Activated CD8-positive, alpha-beta memory T cell treated with anti-CD3 and anti-CD28 coated beads, Interleukin-2, amount 10 ng/mL, durations not matched to agents 7 days and 5 days (primary cell): Measurements from ENCODE around the gene GLYATL1. TPM values are rescaled to one million over a fixed set of nuclear protein-coding genes. Genes with fewer than 3 reads are reported as not detected.

Experiments used
- ATAC-seq: fragments of 150-1000 bp; cut with Tn5 transposase; one replicate; pipeline ENCODE4 v1.10.0; 2021; ENCODE audit warnings: moderate library complexity
- CTCF ChIA-PET: fragments of 350-600 bp; sonication (Branson Sonifier 250); formaldehyde crosslinking; loops from one replicate; lab custom pipeline; 2021; ENCODE audit warnings: antibody characterized with exemption; lab: Charles Lee
- DNase-seq: peaks from one replicate; pipeline ENCODE4 v3.0.0-alpha.2; 2020
- H3K27ac Mint-ChIP-seq: one replicate; pipeline ENCODE4 v1.8.0; 2021; ENCODE audit warnings: mild to moderate bottlenecking, mixed read lengths
- H3K27me3 Mint-ChIP-seq: one replicate; pipeline ENCODE4 v1.8.0; 2021; ENCODE audit warnings: mixed read lengths
- H3K36me3 Mint-ChIP-seq: one replicate; pipeline ENCODE4 v1.8.0; 2021; ENCODE audit warnings: mild to moderate bottlenecking, mixed read lengths
- H3K4me1 Mint-ChIP-seq: one replicate; pipeline ENCODE4 v1.8.0; 2021; ENCODE audit warnings: mixed read lengths
- H3K4me3 Mint-ChIP-seq: one replicate; pipeline ENCODE4 v1.8.0; 2021; ENCODE audit warnings: mild to moderate bottlenecking, moderate library complexity, mixed read lengths
- H3K9me3 Mint-ChIP-seq: one replicate; pipeline ENCODE4 v1.8.0; 2022; ENCODE audit warnings: low read depth, mixed read lengths
- total RNA-seq, 2 experiments: library from RNA; stranded (reverse); gene quantifications; one replicate each; pipeline ENCODE4 v1.2.3, GENCODE V29; 2021

The GLYATL1 gene
- total RNA-seq, 2 experiments from 2014 or later: not detected

DNA sequence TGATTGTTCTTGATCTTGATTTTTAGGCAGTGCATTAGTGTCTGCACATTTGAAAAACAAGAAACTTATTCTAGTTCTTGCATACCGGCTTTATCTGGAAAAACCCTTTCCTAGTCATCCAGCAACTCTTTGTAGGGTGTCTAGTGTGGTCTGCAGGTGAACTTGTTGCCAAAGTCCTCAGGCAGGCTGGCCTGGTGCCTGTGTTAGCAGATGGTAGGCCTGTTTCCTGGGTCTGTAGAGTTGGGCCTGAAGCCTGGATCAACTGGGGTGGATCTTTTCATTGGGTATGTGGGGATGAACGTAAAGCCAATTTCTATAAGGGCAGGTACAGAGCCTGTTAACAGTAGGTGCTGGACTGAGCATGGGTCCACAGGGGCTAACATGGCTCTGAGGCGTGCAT lies 5.6 kb upstream of the GLYATL1 start:
- CTCF ChIA-PET: no interaction called here
- H3K27me3 Mint-ChIP-seq: peaks cover 12% of the 10 kb centered on the region
- no peak overlapping the region for H3K4me3 Mint-ChIP-seq
- no peak for DNase-seq
- no peaks in the 10 kb centered on the region for H3K4me1 Mint-ChIP-seq
- no peak for ATAC-seq
- H3K36me3 Mint-ChIP-seq: no peaks in the 10 kb centered on the region
- H3K9me3 Mint-ChIP-seq: no peaks in the 10 kb centered on the region
- H3K27ac Mint-ChIP-seq: no peak overlapping the region

DNA sequence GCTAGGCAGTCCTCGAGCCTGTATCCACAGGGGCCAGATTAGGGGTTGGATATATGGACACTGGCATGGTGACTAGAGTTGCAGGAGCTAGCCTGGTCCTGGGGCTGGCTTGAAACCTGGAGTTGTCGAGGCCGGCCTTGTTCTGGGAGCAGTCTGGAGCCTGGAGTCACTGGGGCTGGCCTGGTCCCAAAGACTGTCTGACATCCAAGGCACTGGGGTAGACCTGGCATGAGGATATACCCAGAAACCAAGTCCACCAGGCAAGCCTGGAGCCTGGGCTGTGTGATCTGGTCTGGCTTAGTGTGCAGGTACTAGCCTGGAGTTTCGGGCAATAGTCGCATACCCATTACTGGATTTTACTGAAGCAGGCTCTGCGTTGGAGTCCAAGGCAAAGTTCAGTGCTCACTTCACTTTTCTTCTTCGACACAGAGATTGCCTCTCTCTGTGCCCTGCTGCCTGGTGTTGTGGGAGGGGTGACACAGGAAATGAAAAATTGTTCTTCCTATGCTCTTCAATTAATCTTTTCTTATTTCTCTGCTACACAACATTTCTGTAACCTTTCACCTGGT lies 4.3 kb upstream of the GLYATL1 start:
- Mint-ChIP-seq H3K27me3 (peaks cover 6% of the 10 kb centered on the region), H3K36me3 (no peaks in the 10 kb centered on the region), H3K4me1 (no peaks in the 10 kb centered on the region), H3K27ac (no peak overlapping the region), H3K4me3 (no peak overlapping the region), H3K9me3 (no peaks in the 10 kb centered on the region)
- DNase-seq (no peak), ATAC-seq (no peak)
- CTCF ChIA-PET: no interaction called here

DNA sequence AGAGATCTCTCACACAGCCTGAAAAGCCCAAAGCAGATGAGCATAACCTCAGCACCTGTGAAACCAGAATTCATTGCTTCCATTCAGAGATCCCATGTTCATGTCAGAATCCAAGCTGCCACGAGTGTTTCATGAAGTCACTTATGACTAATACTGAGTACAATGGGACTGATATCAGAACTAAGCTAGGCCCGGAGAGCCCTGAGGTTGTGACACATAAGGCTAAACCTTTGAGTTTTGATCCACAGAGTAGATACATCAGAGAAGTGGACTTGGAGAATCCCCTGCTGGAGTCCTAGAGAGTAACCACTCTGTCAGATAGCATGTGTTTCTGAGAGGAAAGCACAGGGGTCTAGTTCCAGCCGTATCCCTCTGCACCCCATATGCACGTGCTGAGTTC lies 890 bp upstream of the GLYATL1 start:
- H3K27me3 Mint-ChIP-seq: peaks cover 11% of the 10 kb centered on the region

DNA sequence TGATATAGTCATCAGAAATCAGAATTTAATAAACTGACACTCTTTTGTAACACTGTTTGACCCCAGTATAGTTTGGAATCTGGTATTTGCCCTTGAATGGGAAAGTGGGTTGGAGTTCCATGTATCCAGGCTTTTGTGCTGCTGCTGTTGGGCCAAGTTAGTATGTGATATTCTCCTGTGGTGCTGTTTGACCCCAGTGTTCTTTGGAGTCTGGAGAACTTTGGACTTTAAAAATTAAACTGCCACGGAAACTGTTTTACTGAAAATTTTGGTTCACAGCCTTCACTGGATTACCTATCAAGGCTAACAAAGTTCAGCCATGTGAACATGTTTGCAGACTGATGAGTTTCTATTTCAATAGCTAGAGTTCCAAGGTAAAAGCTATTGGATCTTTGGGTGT lies 740 bp downstream of the GLYATL1 start:
- no peaks in the 10 kb centered on the region for H3K4me1 Mint-ChIP-seq
- H3K36me3 Mint-ChIP-seq: no peaks in the 10 kb centered on the region
- H3K27me3 Mint-ChIP-seq: peaks cover 11% of the 10 kb centered on the region
- CTCF ChIA-PET: no interaction called here
- no peaks in the 10 kb centered on the region for H3K9me3 Mint-ChIP-seq
- DNase-seq: no peak
- no peak overlapping the region for H3K4me3 Mint-ChIP-seq
- no peak overlapping the region for H3K27ac Mint-ChIP-seq
- no peak for ATAC-seq

More for the DNA sequence above, 890 bp upstream of the GLYATL1 start:
- ATAC-seq (no peak), DNase-seq (no peak)
- CTCF ChIA-PET: interaction anchor here (0.9 kb wide), 1 partner anchor 120 kb away, joined by 3 read pairs; no protein-coding TSS in a partner anchor
- H3K4me1 Mint-ChIP-seq: no peaks in the 10 kb centered on the region
- H3K4me3 Mint-ChIP-seq: no peak overlapping the region
- H3K27ac Mint-ChIP-seq: no peak overlapping the region
- no peaks in the 10 kb centered on the region for H3K36me3 Mint-ChIP-seq
- H3K9me3 Mint-ChIP-seq: no peaks in the 10 kb centered on the region

DNA sequence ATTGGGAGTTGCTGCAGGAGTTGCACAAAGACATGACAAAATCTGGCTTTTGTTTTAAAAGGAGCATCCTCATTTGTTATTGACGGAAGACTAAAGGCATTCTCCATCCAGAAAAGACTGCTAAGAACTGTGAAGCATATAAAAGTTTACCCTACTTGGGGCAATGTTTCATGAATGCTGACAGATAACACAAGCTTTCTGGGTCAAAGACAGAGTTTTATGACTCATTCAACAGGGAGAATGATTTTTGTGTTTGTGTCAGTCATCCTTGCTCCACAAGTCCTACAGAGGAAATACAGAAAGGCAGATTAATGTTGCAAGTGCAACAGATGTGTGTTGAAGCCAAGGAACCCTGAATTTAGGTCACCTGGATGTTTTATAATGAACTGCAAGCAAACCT lies 2.5 kb downstream of the GLYATL1 start:
- Mint-ChIP-seq H3K9me3 (no peaks in the 10 kb centered on the region), H3K27me3 (peaks cover 11% of the 10 kb centered on the region), H3K27ac (no peak overlapping the region), H3K4me1 (no peaks in the 10 kb centered on the region), H3K4me3 (no peak overlapping the region), H3K36me3 (no peaks in the 10 kb centered on the region)
- CTCF ChIA-PET: no interaction called here
- DNase-seq (no peak), ATAC-seq (no peak)

DNA sequence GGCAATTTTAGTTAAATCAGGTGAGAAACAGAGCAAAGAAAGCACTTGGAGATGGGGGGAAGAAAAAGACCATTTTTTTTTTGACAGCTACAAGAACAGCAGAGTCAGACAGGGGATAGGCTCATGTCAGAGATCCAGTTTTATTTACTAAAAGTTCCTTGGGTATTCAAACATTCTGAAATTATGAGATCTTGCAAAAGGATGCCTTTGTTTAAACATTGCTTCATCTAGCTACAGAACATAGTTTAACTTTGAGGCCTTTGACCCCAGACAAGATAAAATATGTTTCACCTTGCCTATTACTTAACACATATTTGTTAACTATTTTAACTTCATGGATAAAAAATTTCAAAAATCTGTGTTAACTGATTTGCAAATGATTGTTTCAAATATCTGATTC lies 6.4 kb downstream of the GLYATL1 start:
- Mint-ChIP-seq H3K27ac (no peak overlapping the region), H3K4me1 (no peaks in the 10 kb centered on the region), H3K4me3 (no peak overlapping the region), H3K27me3 (peaks cover 7% of the 10 kb centered on the region), H3K9me3 (no peaks in the 10 kb centered on the region), H3K36me3 (no peaks in the 10 kb centered on the region)
- DNase-seq: no peak
- CTCF ChIA-PET: no interaction called here
- ATAC-seq: no peak

DNA sequence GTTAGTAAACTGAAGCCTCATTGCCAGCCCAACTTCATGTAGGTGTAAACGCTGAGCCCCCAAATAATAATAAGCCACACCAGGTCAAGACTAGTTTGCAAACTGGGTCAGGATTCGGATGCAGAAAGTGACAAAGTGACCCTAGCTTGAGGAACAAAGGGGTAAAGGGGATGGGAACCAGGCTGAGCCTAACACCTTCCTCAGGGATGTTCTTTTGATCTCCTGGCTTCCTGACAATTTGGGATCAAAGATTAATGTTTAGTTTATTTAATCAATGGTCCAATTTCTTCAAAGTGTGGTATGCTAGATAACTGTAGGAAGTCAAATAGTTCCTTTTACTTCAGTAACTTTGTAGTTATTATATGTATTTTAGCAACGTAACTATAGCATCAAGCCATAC lies 9.9 kb downstream of the GLYATL1 start:
- H3K27me3 Mint-ChIP-seq: peaks cover 8% of the 10 kb centered on the region
- no peak overlapping the region for H3K4me3 Mint-ChIP-seq

DNA sequence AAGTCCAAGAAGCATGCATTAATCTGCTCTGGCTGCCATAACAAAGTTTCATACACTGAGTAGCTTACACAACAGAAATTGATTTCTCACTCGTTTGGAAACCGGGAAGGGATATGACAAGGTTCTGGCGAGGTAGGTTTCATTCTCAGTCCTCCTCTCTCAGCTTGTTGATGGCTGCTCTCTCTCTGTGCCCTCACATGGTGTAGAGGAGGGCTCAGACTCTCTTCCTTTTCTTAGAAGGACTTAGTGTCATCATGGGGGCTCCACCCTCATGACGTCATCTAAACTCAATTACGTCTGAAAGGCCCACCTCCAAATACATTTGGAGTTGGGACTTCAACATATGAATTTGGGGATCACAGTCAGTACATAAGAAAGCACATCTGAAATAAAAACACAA lies 18.6 kb downstream of the GLYATL1 start:
- no peak overlapping the region for H3K27ac Mint-ChIP-seq
- no peak overlapping the region for H3K4me3 Mint-ChIP-seq
- H3K27me3 Mint-ChIP-seq: peaks cover 14% of the 10 kb centered on the region
- peaks cover 2% of the 10 kb centered on the region for H3K4me1 Mint-ChIP-seq
- H3K9me3 Mint-ChIP-seq: no peaks in the 10 kb centered on the region
- no peak for ATAC-seq
- CTCF ChIA-PET: interaction anchor here (1.0 to 1.8 kb wide), 6 partner anchors 100 to 201 kb away, joined by 3 to 7 read pairs (median 3); no protein-coding TSS in a partner anchor
- no peak for DNase-seq
- H3K36me3 Mint-ChIP-seq: no peaks in the 10 kb centered on the region

More for the DNA sequence above, 9.9 kb downstream of the GLYATL1 start:
- no peak overlapping the region for H3K27ac Mint-ChIP-seq
- H3K36me3 Mint-ChIP-seq: no peaks in the 10 kb centered on the region
- ATAC-seq: no peak
- CTCF ChIA-PET: no interaction called here
- H3K9me3 Mint-ChIP-seq: no peaks in the 10 kb centered on the region
- no peaks in the 10 kb centered on the region for H3K4me1 Mint-ChIP-seq
- no peak for DNase-seq

DNA sequence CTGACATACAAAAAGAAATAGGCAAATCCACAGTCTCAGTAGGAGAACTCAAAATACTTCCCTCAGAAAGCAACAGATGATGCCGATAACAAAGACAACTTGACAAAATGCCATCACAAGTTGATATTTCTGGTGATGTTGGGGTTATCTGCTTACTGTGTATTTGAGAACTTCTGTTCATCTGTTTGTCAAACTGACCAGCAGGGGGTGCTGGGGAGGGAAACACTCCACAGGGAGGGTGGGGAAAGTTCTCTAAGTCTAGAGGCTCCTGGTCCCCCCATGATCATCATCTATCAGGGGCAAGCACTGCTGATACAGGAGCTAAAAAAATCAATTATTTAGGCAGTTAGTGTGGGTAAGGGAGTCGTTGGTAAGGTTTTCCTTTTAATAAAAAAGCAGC lies 19.2 kb downstream of the GLYATL1 start:
- Mint-ChIP-seq H3K9me3 (no peaks in the 10 kb centered on the region), H3K4me1 (peaks cover 2% of the 10 kb centered on the region), H3K4me3 (no peak overlapping the region), H3K36me3 (no peaks in the 10 kb centered on the region), H3K27ac (no peak overlapping the region), H3K27me3 (peaks cover 11% of the 10 kb centered on the region)
- ATAC-seq (no peak), DNase-seq (peak; percentile 46)
- CTCF ChIA-PET: interaction anchor here (0.7 to 1.8 kb wide), 7 partner anchors 69 to 200 kb away, joined by 3 to 7 read pairs (median 3); no protein-coding TSS in a partner anchor

DNA sequence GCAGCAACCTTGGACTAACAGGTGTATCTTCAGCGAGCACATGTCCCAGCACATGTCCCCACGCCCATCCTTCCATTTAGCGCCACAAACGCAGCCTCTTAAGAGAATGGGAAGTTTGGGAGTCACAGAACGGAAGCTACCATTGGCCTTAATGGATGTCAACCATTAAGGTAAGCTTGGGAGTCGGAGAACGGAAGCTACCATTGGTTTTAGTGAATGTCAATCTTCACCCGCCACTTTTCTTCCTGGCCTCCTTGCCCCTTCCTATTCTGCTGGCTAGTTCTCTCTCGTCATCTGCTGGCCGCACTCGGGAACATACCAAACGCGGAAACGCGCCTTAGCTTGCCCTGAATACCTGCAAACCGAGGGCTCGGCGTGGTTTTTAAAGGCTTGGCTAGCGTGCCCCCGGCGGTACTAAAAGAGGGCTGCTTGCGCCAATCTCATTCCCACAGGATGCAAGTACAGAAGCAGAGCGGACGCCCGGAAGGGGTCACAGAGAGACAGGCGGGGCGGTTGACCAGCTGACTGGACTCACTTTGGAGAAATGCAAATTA lies 24.3 kb downstream of the GLYATL1 start:
- CTCF ChIA-PET: no interaction called here
- no peak for ATAC-seq
- H3K9me3 Mint-ChIP-seq: no peaks in the 10 kb centered on the region

DNA sequence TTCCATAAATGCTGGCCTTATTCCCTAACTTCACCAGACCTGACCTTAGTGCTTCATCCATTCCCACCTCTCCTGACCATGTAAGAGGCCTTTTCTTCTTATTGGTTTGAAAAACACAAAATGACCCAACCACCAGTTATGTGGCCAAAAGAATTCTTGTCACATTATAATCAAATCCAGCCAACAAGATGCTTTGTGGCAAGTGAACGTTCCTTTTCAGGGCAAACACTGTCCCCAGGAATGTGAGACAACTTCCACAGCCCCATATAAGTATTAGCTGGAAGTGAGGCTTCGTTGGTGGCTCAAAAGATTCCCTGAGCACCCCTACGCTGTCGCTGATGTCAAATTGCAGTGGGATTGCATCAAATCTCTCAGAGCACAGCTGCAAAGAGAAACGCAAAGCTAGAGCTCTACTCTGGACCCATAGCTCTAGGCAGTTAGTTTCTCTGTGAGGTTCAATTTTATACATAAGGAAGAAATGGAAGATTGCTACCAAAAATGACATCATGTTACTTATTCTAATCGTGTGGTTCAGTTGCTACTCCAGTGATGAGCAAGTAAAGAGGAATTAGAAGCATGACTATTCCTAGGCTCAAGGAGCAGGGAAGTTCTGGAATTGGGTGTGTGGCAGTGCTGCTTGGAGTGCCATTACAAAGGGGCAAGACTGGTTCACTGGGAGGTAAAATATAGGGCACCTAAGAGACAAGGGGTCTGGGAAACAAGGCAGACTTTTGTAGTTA lies 26.1 kb downstream of the GLYATL1 start:
- ATAC-seq (no peak), DNase-seq (no peak)
- H3K9me3 Mint-ChIP-seq: no peaks in the 10 kb centered on the region
- H3K4me1 Mint-ChIP-seq: no peaks in the 10 kb centered on the region
- H3K36me3 Mint-ChIP-seq: no peaks in the 10 kb centered on the region
- no peak overlapping the region for H3K27ac Mint-ChIP-seq
- no peaks in the 10 kb centered on the region for H3K27me3 Mint-ChIP-seq
- CTCF ChIA-PET: no interaction called here
- H3K4me3 Mint-ChIP-seq: no peak overlapping the region

More for the DNA sequence above, 24.3 kb downstream of the GLYATL1 start:
- H3K36me3 Mint-ChIP-seq: no peaks in the 10 kb centered on the region
- H3K4me1 Mint-ChIP-seq: no peaks in the 10 kb centered on the region
- DNase-seq: no peak
- no peak overlapping the region for H3K27ac Mint-ChIP-seq
- H3K4me3 Mint-ChIP-seq: no peak overlapping the region
- peaks cover 3% of the 10 kb centered on the region for H3K27me3 Mint-ChIP-seq

DNA sequence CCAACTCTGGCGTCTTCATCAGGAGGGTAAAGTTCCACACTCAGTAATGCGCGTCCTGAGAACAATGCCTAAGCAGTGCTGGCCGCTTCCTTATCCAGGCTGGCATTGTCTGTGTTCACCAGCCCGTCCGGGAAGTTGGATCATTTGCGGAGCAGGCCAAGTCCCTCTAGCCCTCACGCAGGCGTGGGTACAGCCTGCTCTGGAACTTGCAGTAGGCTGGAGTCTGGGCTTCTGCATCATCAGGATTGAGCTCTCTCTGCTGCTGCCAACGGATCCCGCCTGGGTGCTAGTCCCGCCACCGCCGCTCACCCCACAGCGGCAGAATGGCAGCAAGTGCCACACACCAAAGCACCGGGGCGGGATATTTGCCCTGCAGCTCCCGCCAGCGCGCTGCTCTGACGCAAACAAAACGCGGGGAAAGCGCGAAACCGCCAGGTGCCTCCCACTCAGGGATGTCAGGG lies 29.0 kb downstream of the GLYATL1 start:
- Mint-ChIP-seq H3K9me3 (no peaks in the 10 kb centered on the region), H3K27me3 (no peaks in the 10 kb centered on the region), H3K27ac (no peak overlapping the region), H3K4me1 (no peaks in the 10 kb centered on the region), H3K36me3 (no peaks in the 10 kb centered on the region), H3K4me3 (no peak overlapping the region)
- CTCF ChIA-PET: no interaction called here
- no peak for DNase-seq
- no peak for ATAC-seq

DNA sequence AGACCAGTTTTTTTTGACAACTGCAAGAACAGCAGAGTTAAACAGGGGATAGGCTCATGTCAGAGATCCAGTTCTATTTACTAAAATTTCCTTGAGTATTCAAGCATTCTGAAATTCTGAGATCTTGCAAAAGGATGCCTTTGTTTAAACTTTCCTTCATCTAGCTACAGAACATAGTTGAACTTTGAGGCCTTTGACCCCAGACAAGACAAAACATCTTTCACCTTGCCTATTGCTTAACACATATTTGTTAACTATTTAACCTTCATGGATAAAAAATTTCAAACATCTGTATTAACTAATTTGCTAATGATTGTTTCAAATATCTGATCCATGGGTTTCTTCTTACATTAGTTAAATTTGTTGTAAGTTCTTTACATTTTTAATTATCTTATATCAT lies 38.2 kb downstream of the GLYATL1 start:
- no peak for ATAC-seq
- CTCF ChIA-PET: no interaction called here

DNA sequence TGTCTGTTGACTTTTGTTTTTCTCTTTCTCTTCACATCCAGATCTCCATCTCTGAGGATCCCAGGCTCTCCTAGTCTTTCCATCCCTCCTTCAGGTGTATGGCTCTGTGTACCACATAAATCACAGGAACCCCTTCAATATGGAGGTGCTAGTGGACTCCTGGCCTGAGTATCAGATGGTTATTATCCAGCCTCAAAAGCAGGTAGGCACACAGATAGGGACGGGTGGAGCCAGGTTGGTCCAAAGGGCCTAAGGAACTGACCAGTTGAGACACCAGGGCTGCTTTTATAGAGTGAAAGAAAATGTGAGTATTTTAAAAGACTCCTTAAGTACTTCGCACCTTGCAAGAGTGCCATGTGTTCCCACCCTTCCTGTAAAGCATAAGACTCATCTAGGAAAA lies 39.9 kb downstream of the GLYATL1 start:
- Mint-ChIP-seq H3K27ac (no peak overlapping the region), H3K4me3 (no peak overlapping the region)
- no peak for ATAC-seq

More for the DNA sequence above, 38.2 kb downstream of the GLYATL1 start:
- H3K9me3 Mint-ChIP-seq: peaks cover 2% of the 10 kb centered on the region
- H3K36me3 Mint-ChIP-seq: no peaks in the 10 kb centered on the region
- DNase-seq: no peak
- no peak overlapping the region for H3K27ac Mint-ChIP-seq
- no peak overlapping the region for H3K4me3 Mint-ChIP-seq
- no peaks in the 10 kb centered on the region for H3K4me1 Mint-ChIP-seq
- H3K27me3 Mint-ChIP-seq: peaks cover 2% of the 10 kb centered on the region

More for the DNA sequence above, 39.9 kb downstream of the GLYATL1 start:
- Mint-ChIP-seq H3K36me3 (no peaks in the 10 kb centered on the region), H3K9me3 (no peaks in the 10 kb centered on the region), H3K27me3 (peaks cover 2% of the 10 kb centered on the region), H3K4me1 (no peaks in the 10 kb centered on the region)
- DNase-seq: no peak
- CTCF ChIA-PET: no interaction called here
